Muscle layer of colon (tissue), 2 donors: ENCODE results near the gene CCDC85B.
A peak's percentile ranks its signal among the peaks of the same experiment; 100 is the strongest.

Experiments
- H3K27ac ChIP-seq: one replicate; pipeline ENCODE4 v1.7.0; 2013; ENCODE audit warnings: low read depth, mild to moderate bottlenecking, low read length, moderate library complexity
- H3K27me3 ChIP-seq, 2 donors: one replicate each; pipeline ENCODE4 v1.7.0; 2013; ENCODE audit warnings: low read length in 2 of 2, mild to moderate bottlenecking in 2 of 2; ENCODE audit not compliant: insufficient read depth in 2 of 2, control insufficient read depth in 1 of 2
- H3K36me3 ChIP-seq: one replicate; pipeline ENCODE4 v1.7.0; 2013; ENCODE audit warnings: mild to moderate bottlenecking, low read length; ENCODE audit not compliant: insufficient read depth
- H3K4me1 ChIP-seq: one replicate; pipeline ENCODE4 v1.7.0; 2013; ENCODE audit warnings: mild to moderate bottlenecking, low read length; ENCODE audit not compliant: insufficient read depth
- H3K4me3 ChIP-seq, 2 donors: one replicate each; pipeline ENCODE4 v1.7.0; 2013; ENCODE audit warnings: low read length in 2 of 2, low read depth in 1 of 2, mild to moderate bottlenecking in 1 of 2, moderate library complexity in 1 of 2
- H3K9ac ChIP-seq: one replicate; pipeline ENCODE4 v1.7.0; 2013; ENCODE audit warnings: low read length
- H3K9me3 ChIP-seq: one replicate; pipeline ENCODE4 v1.7.0; 2013; ENCODE audit warnings: mild to moderate bottlenecking, low read length
- donor health status: abdominal sarcoma.
- donor health status: Adenocarcinoma of cecum.

CCDC85B gene

GRCh38 chr11:65864706-65865471 lies 25.6 kb upstream of the CCDC85B start:
- Histone ChIP-seq H3K4me1 (peaks cover 41% of the 10 kb centered on the region), H3K27me3 (no peaks in the 10 kb centered on the region), H3K4me3 (no peak overlapping the region), H3K27ac (no peak overlapping the region), H3K9me3 (no peaks in the 10 kb centered on the region), H3K9ac (no peak overlapping the region), H3K36me3 (peaks cover 79% of the 10 kb centered on the region)

- Histone ChIP-seq H3K4me1 (peaks cover 47% of the 10 kb centered on the region), H3K27me3 (no peaks in the 10 kb centered on the region), H3K4me3 (no peak overlapping the region), H3K9me3 (no peaks in the 10 kb centered on the region), H3K36me3 (peaks cover 84% of the 10 kb centered on the region), H3K27ac (no peak overlapping the region), H3K9ac (no peak overlapping the region)
These were observed 24.8 kb upstream of the CCDC85B start for GRCh38 chr11:65865550-65866172.

- H3K4me1 ChIP-seq: peaks cover 49% of the 10 kb centered on the region
- H3K36me3 ChIP-seq: peaks cover 89% of the 10 kb centered on the region
- no peak overlapping the region for H3K4me3 ChIP-seq
These were observed 23.8 kb upstream of the CCDC85B start for GRCh38 chr11:65866509-65867283.

GRCh38 chr11:65867284-65868071 lies 23.0 kb upstream of the CCDC85B start:
- Histone ChIP-seq H3K9ac (no peak overlapping the region), H3K36me3 (peaks cover 81% of the 10 kb centered on the region), H3K27ac (peak overlapping the region; percentile 32), H3K27me3 (no peaks in the 10 kb centered on the region), H3K4me3 (no peak overlapping the region), H3K9me3 (no peaks in the 10 kb centered on the region), H3K4me1 (peaks cover 45% of the 10 kb centered on the region)

More at GRCh38 chr11:65866509-65867283, 23.8 kb upstream of the CCDC85B start:
- no peak overlapping the region for H3K27ac ChIP-seq
- no peak overlapping the region for H3K9ac ChIP-seq
- no peaks in the 10 kb centered on the region for H3K27me3 ChIP-seq
- no peaks in the 10 kb centered on the region for H3K9me3 ChIP-seq

GRCh38 chr11:65868076-65868667 lies 22.3 kb upstream of the CCDC85B start:
- H3K4me1 ChIP-seq: peaks cover 39% of the 10 kb centered on the region
- no peak overlapping the region for H3K4me3 ChIP-seq
- no peaks in the 10 kb centered on the region for H3K27me3 ChIP-seq
- H3K36me3 ChIP-seq: peaks cover 74% of the 10 kb centered on the region
- H3K9me3 ChIP-seq: no peaks in the 10 kb centered on the region
- no peak overlapping the region for H3K9ac ChIP-seq
- H3K27ac ChIP-seq: peak overlapping the region; percentile 32

- peaks cover 67% of the 10 kb centered on the region for H3K36me3 ChIP-seq
These were observed 21.6 kb upstream of the CCDC85B start for GRCh38 chr11:65868907-65869306.

GRCh38 chr11:65869643-65870306 lies 20.7 kb upstream of the CCDC85B start:
- Histone ChIP-seq H3K9ac (no peak overlapping the region), H3K4me3 (no peak overlapping the region), H3K4me1 (peaks cover 31% of the 10 kb centered on the region), H3K36me3 (peaks cover 58% of the 10 kb centered on the region), H3K27ac (peak overlapping the region; percentile 9), H3K9me3 (no peaks in the 10 kb centered on the region), H3K27me3 (no peaks in the 10 kb centered on the region)

More at GRCh38 chr11:65868907-65869306, 21.6 kb upstream of the CCDC85B start:
- Histone ChIP-seq H3K9ac (no peak overlapping the region), H3K27ac (no peak overlapping the region), H3K9me3 (no peaks in the 10 kb centered on the region), H3K4me1 (peaks cover 34% of the 10 kb centered on the region), H3K27me3 (no peaks in the 10 kb centered on the region), H3K4me3 (no peak overlapping the region)

GRCh38 chr11:65870307-65870658 lies 20.2 kb upstream of the CCDC85B start:
- Histone ChIP-seq H3K9ac (peak overlapping the region; percentile 76), H3K27me3 (no peaks in the 10 kb centered on the region), H3K4me3 (no peak overlapping the region), H3K36me3 (peaks cover 53% of the 10 kb centered on the region), H3K27ac (peak overlapping the region; percentile 9), H3K9me3 (no peaks in the 10 kb centered on the region), H3K4me1 (peaks cover 31% of the 10 kb centered on the region)

- Histone ChIP-seq H3K4me3 (peak overlapping the region; percentile 59 to 63), H3K27me3 (no peaks in the 10 kb centered on the region), H3K9me3 (no peaks in the 10 kb centered on the region), H3K9ac (peak overlapping the region; percentile 76), H3K27ac (peak overlapping the region; percentile 79), H3K36me3 (peaks cover 46% of the 10 kb centered on the region), H3K4me1 (peaks cover 31% of the 10 kb centered on the region)
These were observed 19.5 kb upstream of the CCDC85B start for GRCh38 chr11:65870706-65871681.
